HK-2 (cell line): ENCODE measurements around the gene CTU2.

Experiments used
- DNase-seq: peaks from one replicate; pipeline ENCODE4 v3.0.0-alpha.2; 2018; ENCODE audit not compliant: unreplicated experiment

CTU2 gene

DNA sequence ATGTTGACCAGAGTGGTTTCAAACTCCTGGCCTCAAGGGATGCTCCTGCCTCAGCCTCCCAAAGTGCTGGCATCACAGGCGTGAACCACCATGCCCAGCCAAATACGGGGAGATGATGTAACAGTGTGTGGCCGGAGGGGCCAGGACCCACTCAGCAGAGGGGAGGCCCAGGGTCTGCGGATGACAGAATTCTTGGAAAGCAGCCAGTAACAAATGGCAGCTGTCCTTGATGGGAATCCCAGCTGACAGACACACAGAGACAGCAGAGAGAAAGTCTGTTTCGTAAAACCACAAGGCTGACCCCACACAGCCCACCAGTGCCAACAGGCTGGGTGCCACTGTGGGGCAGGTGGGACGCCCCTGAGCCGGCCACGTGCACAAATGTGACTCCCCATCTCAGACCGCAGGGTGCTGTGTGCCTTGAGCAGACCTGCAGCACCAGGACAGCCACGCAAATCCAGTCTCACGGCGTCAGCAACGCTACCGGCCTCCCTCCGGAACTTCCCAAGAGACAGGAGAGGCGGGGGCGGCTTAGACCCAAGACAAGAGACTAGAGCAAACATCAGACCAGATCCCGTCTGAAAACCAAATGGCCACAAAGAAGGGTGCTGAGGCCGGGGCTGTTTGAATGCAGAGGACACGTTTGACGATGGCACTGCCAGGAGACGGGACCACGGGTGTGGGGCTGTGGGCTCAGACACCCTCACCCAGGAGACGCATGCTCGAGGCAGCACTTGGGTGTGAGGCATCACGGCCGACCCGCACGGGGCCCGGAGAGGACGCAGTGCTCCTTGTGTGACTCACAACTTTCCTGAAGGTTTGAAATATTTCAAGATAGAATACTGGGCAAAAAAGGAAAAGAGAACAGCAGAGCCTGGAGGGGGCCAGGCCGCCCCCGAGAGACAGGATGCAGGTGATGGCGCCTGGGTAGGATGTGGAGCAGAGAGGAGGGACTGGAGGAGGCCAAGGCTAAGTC is 24.6 kb downstream of the CTU2 start:
- DNase-seq, result no peak

- no peak for DNase-seq
These were observed 25.4 kb downstream of the CTU2 start for GRCh38 chr16:88731699-88732098.

GRCh38 chr16:88732172-88732960 is 26.1 kb downstream of the CTU2 start:
- no peak for DNase-seq

- no peak for DNase-seq
These were observed 26.6 kb downstream of the CTU2 start for GRCh38 chr16:88732961-88733294.

GRCh38 chr16:88733630-88734360 is 27.5 kb downstream of the CTU2 start:
- no peak for DNase-seq

DNA sequence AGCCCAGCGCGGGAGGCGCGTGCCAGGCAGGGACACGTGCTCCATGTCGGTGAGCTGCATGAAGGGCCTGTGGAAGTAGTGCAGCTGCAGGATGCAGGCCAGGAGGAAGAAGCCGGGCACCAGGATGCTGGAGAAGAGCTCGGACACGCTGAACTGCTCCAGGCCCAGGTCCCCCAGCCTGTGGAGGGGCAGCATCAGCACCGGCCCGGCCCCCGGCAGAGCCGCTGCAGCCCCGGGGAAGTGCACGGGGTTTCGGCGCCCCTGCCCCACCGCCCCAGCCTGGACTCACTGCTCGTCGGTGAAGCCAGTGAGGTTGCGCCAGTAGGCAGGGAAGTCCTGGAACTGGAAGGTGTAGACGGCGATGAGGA is 28.0 kb downstream of the CTU2 start:
- DNase-seq, result no peak

DNA sequence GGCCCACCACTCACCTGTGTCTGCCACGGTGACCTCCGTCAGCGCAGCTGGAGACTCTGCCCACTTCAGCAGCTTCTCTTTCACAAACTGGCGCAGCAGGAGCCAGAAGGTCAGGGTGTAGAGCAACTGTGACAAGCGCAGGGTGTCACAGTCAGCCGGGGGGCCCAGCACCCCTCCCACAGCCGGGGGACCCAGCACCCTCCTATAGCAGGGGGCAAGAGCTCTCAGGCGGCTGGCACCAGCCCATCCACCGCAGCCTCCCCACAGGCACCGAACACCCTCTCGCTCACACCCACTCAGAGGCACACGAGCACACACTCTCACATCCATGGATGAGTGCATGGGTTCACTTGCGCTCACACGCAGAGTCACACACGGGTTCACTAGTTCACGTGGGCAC is 28.8 kb downstream of the CTU2 start:
- DNase-seq, result no peak

DNA sequence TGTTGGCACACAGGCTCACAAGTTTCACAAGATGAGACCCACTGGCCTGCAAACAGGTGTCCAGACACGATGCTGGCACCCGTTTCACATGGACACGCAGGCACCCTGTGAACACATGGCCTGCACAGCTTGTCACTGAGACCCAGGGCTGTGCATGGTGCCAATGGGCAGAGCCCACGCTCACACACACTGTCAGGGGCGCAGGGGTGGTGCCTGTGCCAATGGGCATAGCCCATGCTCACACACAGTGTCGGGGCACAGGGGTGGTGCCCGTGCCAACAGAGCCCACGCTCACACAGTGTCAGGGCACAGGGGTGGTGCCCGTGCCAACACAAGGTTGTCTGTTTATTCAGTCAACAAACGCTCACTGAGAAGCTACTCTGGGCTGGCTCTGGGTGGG is 29.3 kb downstream of the CTU2 start:
- no peak for DNase-seq

- DNase-seq, result no peak
These were observed 29.8 kb downstream of the CTU2 start for GRCh38 chr16:88736088-88736487.

DNA sequence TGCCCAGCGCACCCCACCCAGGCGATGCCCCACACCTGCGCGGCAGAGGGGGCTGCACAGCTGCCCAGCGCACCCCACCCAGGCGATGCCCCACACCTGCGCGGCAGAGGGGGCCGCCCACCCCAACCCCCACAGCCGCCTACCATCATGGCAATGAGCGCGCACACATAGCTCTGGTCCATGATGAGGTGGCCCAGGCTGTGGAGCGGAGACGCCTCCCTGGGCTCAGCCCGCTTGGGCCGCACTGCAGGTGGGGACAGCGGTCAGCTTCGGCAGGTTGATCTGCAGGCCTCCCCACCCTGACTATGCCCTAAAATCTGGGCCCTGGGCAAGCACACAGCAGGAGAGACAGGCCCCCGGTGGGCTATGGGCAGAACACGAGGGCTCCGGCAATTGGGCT is 30.2 kb downstream of the CTU2 start:
- DNase-seq, result no peak

- peak; percentile 69 for DNase-seq
These were observed 31.2 kb downstream of the CTU2 start for GRCh38 chr16:88737298-88738150.

GRCh38 chr16:88738151-88739084 is 32.1 kb downstream of the CTU2 start:
- no peak for DNase-seq

DNA sequence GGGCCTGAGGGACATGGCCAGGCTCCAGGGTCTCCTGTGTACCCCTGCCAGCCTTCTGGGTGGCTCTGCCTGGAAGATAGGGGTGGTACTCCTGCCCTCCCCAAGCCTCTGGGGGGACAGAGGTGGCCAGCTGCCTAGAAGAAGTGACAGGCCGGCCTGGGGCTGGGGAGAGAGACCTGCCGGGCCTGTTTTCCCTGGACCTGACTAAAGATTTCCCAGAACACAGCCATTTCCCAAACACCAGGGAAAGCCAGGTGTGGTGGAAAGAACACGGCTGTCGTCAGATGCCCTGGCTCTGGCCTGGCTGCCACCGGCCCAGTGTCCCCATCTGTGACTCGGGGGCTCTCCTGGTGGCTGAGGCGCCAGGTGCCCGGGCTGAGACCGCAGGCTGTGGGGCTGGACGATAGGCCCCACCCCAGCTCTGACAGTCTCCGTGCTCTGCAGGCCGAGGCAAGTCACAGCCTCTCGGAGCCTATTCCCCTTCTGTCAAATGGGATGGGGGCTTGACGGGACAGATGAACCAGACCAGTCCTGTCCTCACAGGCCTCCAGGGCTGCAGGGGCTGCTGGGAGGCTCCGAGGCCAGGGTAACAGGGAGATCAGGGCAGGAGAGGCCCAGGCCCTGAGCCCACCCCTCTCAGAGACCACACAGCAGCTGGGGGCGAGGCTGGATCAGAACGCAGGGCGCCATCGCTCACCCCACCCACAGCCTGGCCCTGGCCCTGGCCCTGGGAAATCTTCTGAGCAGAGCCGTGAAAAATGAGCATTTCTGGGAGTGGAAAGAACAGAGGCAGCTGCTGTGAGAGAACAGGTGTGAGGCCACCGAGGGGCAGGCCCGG is 33.1 kb downstream of the CTU2 start:
- DNase-seq, result no peak

GRCh38 chr16:88739977-88740726 is 33.8 kb downstream of the CTU2 start:
- no peak for DNase-seq

DNA sequence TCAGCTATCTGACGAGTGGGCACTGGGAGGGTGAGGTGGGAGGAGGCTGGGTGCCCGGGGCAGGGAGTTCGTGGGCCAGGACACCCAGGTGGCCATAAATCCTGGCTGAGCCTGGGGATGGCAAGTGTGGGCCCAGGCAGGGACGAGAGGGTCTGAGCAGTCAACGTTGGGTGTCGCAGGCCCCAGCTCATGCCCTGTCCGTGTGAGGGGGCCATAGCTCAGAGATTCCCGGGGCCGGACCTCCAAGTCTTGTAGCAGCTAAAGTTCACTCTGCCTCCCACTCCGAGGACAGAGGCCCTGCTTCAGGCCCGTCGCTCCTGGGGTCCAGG is 34.4 kb downstream of the CTU2 start:
- no peak for DNase-seq

- no peak for DNase-seq
These were observed 35.1 kb downstream of the CTU2 start for GRCh38 chr16:88741368-88741767.

- no peak for DNase-seq
These were observed 36.7 kb downstream of the CTU2 start for GRCh38 chr16:88742896-88743605.
